HG02885 (cell line): ENCODE data around the gene TMEM256.
"Not testable (repeated sequence)": the region's sequence is repeated elsewhere in the genome, so short reads cannot be mapped to it uniquely, and the experiment has no call there.

Source experiments
- ATAC-seq: cut with Tn5 transposase; IDR thresholded peaks from one replicate; pipeline ENCODE4 v1.9.1; 2021; ENCODE audit warnings: mild to moderate bottlenecking; ENCODE audit not compliant: unreplicated experiment, poor library complexity

Gene TMEM256

GRCh38 chr17:7389924-7390910 is 13.7 kb downstream of the TMEM256 start:
- no peak for ATAC-seq

- no peak for ATAC-seq
These were observed 15.0 kb downstream of the TMEM256 start for GRCh38 chr17:7388856-7389255.

- ATAC-seq: no peak
These were observed 19.3 kb downstream of the TMEM256 start for GRCh38 chr17:7384489-7385081.

DNA sequence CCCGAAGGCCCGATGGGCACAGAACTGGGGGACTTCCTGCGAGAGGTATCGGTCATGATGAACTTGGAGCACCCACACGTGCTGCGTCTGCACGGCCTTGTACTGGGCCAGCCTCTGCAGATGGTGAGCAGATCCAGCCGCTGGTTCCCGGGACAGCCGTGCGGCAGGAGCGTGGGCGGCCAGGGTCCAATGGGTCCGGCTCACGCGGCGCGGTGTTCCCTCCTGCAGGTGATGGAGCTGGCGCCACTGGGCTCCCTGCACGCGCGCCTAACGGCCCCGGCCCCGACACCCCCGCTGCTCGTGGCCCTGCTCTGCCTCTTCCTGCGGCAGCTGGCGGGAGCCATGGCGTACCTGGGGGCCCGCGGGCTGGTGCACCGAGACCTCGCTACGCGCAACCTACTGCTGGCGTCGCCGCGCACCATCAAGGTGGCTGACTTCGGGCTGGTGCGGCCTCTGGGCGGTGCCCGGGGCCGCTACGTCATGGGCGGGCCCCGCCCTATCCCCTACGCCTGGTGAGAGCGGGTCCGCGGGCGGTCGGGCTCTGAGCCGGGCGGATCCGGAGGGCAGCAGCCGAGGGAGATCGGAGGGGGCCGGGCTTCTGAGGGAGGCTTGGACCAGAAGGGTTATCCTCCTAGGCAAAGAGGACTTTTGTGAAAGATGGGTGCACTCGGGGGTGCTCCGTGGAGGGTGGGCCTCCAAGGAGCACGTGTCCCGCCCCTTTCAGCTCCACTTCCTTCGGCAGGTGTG is 20.0 kb downstream of the TMEM256 start:
- peak; percentile 64 for ATAC-seq

- no peak for ATAC-seq
These were observed 20.5 kb downstream of the TMEM256 start for GRCh38 chr17:7383371-7383741.

DNA sequence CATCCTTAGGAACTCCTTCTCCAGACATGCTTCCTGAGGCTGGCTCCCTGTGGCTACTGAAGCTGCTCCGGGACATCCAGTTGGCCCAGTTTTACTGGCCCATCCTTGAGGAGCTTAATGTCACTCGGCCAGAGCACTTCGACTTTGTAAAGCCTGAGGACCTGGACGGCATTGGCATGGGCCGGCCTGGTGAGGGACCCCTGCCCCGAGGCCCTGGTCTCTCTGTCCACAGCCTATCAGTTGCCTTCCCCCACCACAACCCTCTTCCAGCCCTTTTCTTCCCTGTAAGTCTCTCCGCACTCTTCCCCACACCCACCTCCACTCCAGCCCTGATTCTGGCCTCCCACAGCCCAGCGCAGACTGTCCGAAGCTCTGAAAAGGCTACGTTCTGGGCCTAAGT is 21.0 kb downstream of the TMEM256 start:
- ATAC-seq: no peak

- ATAC-seq: no peak
These were observed 22.8 kb downstream of the TMEM256 start, which contains the start of gene TNK1 for GRCh38 chr17:7380855-7381683. TNK1 (plus strand) TSS chr17:7381089; CDS start chr17:7382927, 1,838 bp downstream.

DNA sequence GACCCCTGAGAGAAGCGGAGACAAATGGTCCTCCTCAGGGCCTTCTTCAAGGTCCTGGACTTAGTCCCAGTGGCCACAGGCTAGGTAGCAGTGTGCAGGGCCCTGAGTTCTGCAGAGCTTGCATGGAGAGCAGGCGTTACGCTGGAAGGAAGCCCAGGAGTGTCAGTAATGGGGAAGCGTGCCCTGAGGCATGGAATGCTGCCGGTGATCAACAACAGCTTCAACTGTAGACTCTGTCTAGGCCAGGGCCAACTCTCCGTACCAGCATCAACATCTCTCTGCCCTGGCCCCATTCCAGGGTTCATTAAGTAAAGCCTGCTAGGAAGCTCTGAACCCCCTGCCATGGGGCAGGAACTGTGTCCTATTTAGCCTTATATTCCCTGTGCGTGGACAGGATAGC is 23.6 kb downstream of the TMEM256 start:
- ATAC-seq: no peak

GRCh38 chr17:7379134-7379533 is 24.8 kb downstream of the TMEM256 start:
- ATAC-seq: no peak

- no peak for ATAC-seq
These were observed 29.5 kb downstream of the TMEM256 start for GRCh38 chr17:7374353-7374752.

DNA sequence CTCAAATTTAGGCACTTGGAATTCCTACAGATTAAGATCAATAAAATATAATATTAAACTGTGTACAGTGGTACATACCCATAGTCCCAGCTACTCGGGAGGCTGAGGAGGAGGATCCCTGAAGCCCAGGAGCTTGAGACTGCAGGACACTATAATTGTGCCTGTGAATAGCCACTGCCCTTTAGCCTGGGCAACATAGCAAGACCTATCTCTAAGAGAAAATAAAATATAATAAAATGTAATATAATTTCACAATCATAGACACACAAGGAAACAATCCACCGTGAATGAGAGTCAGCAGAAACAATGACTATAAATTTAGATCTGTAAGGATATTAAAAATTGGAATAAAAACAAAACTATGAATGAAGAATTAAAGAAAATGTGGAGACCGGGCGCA is 33.0 kb downstream of the TMEM256 start:
- ATAC-seq: no peak

GRCh38 chr17:7369825-7370224 is 34.1 kb downstream of the TMEM256 start:
- ATAC-seq: no peak

GRCh38 chr17:7368599-7368994 is 35.3 kb downstream of the TMEM256 start:
- ATAC-seq: not testable (repeated sequence)

DNA sequence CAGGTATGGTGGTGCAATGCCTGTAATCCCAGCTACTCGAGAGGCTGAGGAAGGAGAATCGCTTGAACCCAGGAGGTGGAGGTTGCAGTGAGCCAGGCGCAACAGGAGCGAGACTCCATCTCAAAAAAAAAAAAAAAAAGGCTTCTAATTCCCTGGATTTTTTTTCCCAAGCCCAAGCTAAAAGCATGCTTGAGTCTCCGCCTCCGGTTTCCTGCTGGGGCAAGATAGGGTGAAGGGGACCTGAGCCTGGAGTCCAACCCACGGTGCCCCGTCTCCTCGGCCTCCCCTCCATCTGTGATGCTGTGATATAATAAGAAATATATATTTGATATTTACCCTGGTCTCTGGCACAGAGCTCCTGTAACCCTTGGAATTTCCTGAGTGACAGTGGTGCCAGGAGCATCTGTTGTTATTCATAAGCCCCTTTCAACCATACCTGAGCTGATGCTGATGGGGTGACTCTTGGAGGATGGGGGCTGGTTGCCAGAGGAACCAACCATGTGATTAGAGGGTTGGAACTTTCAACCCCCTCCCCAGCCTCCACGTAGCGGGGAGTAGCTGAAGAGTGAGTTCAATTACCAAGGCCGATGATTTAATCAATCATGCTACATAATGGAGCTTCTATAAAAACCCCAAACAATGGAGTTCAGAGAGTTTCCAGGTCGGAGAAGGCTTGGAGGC is 35.8 kb downstream of the TMEM256 start:
- no peak for ATAC-seq

- ATAC-seq: no peak
These were observed 36.8 kb downstream of the TMEM256 start for GRCh38 chr17:7367083-7367482.

- not testable (repeated sequence) for ATAC-seq
These were observed 37.9 kb downstream of the TMEM256 start for GRCh38 chr17:7365963-7366362.

- no peak for ATAC-seq
These were observed 40.6 kb downstream of the TMEM256 start for GRCh38 chr17:7363311-7363710.

DNA sequence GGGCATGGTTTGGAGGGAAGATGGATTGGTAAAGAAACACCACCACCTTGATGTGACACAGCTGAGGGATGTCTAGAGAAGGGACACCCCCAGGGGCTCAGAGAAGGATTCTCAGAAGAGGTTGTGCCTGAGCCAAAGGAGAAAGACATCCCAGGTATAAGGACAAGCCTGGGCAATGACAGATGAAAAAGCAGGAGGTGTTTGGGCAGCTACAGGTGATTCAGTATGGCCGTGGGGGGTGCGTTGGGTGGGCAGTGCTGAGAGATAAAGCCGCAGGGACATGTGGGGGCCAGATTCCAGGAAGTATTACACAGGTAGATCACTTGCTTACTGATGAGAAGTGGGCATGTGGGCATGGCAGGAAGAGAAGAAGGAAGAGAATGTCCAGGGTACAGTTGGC is 42.0 kb downstream of the TMEM256 start:
- ATAC-seq: no peak

DNA sequence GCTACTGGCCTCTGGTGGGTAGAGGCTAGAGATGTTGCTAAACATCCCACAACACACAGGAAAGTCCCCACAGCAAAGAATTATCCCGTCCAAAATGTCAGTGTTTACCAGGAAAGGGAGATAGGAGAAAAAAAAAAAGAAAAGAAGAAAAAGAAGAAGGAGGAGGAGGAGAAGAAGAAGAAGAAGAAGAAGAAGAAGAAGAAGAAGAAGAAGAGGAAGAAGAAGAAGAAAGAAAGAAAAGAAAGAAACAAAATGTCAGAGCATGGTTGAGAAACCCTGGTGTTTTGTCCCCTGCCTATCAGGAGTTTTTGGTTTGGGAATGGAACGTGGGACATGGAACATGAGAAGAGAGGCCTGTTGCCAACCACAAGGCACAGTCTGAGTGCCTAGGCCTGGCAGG is 46.5 kb downstream of the TMEM256 start:
- no peak for ATAC-seq
